Glutamatergic neuron (in vitro differentiated cells): ENCODE data around the gene CLEC12A. TPM values are rescaled to one million over a fixed set of nuclear protein-coding genes. Genes with fewer than 3 reads are reported as not detected.
"Not testable (repeated sequence)": the region's sequence is repeated elsewhere in the genome, so short reads cannot be mapped to it uniquely, and the experiment has no call there.

Source experiments
- DNase-seq: peaks from one replicate; pipeline ENCODE4 v3.0.0; 2022
- H3K27ac Mint-ChIP-seq: one replicate; pipeline ENCODE4 v1.8.0; 2020; ENCODE audit warnings: mild to moderate bottlenecking, mixed read lengths, inconsistent platforms; ENCODE audit not compliant: unreplicated experiment
- H3K27me3 Mint-ChIP-seq: one replicate; pipeline ENCODE4 v1.8.0; 2020; ENCODE audit warnings: mild to moderate bottlenecking, moderate library complexity, mixed read lengths, inconsistent platforms; ENCODE audit not compliant: unreplicated experiment
- H3K36me3 Mint-ChIP-seq: one replicate; pipeline ENCODE4 v1.8.0; 2020; ENCODE audit warnings: mild to moderate bottlenecking, mixed read lengths, inconsistent platforms; ENCODE audit not compliant: unreplicated experiment
- H3K4me1 Mint-ChIP-seq: one replicate; pipeline ENCODE4 v1.8.0; 2020; ENCODE audit warnings: mild to moderate bottlenecking, low read depth, mixed read lengths, inconsistent platforms; ENCODE audit not compliant: unreplicated experiment
- H3K4me3 Mint-ChIP-seq: one replicate; pipeline ENCODE4 v1.8.0; 2020; ENCODE audit warnings: mild to moderate bottlenecking, mixed read lengths, inconsistent platforms; ENCODE audit not compliant: unreplicated experiment
- H3K9me3 Mint-ChIP-seq: one replicate; pipeline ENCODE4 v1.8.0; 2020; ENCODE audit warnings: mild to moderate bottlenecking, moderate library complexity, mixed read lengths, inconsistent platforms; ENCODE audit not compliant: unreplicated experiment
- total RNA-seq: library from RNA; stranded (reverse); fragmentation: NEBNext Ultra II Directional; extraction: Animal tissue kit (Norgen Biotek cat#: 25700); gene quantifications from one replicate; pipeline ENCODE4 v1.2.1, GENCODE V29; 2021; ENCODE audit not compliant: unreplicated experiment
- TF ChIP-seq, protein P1 (sequence below): fragments of 200-600 bp; sonication (generic); IDR thresholded peaks from one replicate; pipeline ENCODE4 v1.5.0; 2021; ENCODE audit not compliant: partially characterized antibody, unreplicated experiment

The CLEC12A gene
- total RNA-seq, 1 donor from 2014 or later: not detected

DNA sequence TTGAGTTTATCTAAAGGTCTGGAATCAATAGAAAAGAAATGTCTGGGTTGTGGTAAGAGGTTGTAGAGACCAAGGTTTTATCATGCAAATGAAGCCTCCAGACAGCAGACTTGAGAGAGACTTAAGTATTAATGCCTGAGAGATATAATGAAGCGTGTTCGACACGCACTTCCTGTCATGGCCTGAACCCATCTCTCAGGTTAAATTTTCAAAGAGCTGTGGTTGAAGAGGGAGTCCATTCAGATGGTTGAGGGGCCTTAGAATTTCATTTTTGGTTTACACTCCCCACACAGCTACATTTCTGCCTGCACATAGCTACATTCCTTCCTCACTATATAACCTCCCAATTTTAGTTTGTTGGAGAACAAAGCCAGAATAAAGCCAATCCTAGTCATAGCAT lies 10.1 kb upstream of the CLEC12A start:
- no peaks in the 10 kb centered on the region for H3K27me3 Mint-ChIP-seq
- H3K4me1 Mint-ChIP-seq: peaks cover 9% of the 10 kb centered on the region
- H3K36me3 Mint-ChIP-seq: no peaks in the 10 kb centered on the region
- DNase-seq: no peak
- TF ChIP-seq, protein P1, sequence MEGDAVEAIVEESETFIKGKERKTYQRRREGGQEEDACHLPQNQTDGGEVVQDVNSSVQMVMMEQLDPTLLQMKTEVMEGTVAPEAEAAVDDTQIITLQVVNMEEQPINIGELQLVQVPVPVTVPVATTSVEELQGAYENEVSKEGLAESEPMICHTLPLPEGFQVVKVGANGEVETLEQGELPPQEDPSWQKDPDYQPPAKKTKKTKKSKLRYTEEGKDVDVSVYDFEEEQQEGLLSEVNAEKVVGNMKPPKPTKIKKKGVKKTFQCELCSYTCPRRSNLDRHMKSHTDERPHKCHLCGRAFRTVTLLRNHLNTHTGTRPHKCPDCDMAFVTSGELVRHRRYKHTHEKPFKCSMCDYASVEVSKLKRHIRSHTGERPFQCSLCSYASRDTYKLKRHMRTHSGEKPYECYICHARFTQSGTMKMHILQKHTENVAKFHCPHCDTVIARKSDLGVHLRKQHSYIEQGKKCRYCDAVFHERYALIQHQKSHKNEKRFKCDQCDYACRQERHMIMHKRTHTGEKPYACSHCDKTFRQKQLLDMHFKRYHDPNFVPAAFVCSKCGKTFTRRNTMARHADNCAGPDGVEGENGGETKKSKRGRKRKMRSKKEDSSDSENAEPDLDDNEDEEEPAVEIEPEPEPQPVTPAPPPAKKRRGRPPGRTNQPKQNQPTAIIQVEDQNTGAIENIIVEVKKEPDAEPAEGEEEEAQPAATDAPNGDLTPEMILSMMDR: no peak
- H3K9me3 Mint-ChIP-seq: no peaks in the 10 kb centered on the region
- H3K27ac Mint-ChIP-seq: no peak overlapping the region
- H3K4me3 Mint-ChIP-seq: no peak overlapping the region

DNA sequence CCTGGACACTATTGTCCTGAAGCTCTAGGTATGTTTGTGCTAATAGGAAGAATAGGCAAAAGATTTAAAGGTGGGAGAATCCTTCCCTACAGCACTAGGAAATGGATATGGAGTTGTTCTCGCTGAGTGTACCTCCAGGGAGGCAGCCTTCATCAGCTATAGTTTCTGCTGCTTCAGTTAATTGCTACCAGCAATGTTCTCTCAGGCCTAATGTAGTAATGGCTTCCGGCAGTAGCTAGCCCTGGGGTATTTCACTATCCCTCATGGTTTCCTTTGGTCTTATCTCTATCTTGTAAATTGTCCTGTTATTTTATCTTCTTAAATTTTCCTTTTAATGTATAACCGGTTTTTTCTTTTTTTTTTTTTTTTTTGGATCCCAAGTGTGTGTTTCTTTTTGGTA lies 9.3 kb upstream of the CLEC12A start:
- TF ChIP-seq, protein P1: no peak
- no peak overlapping the region for H3K4me3 Mint-ChIP-seq
- H3K27ac Mint-ChIP-seq: no peak overlapping the region
- H3K9me3 Mint-ChIP-seq: peaks cover 1% of the 10 kb centered on the region
- no peaks in the 10 kb centered on the region for H3K36me3 Mint-ChIP-seq
- peaks cover 9% of the 10 kb centered on the region for H3K4me1 Mint-ChIP-seq
- no peaks in the 10 kb centered on the region for H3K27me3 Mint-ChIP-seq
- DNase-seq: no peak

DNA sequence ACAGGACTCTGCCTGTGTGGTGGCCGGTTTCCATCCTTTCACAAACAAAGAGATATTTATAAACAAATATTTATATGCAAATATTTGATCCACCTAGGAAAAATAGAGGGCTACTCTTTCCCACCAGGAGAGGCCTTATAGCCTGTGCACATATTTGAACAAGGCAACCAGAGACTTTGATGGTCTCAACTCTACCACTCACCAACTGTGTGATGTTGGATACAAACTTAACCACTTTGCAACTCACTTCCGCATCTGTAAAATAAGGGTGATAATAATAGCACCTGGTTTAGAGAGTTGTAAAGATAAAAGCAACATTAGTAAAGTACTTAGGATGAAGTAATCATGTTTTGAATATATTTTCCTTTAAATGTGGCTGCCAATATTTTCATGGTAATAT lies 1.5 kb upstream of the CLEC12A start:
- DNase-seq: no peak
- no peaks in the 10 kb centered on the region for H3K36me3 Mint-ChIP-seq
- no peaks in the 10 kb centered on the region for H3K27me3 Mint-ChIP-seq

DNA sequence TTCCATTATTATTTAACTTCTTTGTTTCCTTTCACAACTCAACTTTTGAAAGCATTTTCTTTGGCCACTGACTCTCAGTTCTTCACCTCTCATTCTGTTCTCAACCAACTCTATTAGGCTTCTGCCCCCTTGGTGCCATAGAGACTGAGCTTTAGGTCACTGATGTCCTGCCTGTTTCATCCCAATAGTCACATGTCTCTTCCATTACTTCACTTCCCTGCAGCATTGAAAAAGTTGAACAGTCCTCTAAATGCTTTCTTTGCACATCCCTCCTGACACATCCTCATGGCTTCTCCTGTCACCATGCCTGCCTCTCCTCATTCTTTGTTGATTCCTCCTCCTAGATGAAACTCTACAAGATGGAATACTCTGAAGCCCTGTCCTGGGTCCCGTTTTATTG lies 2.7 kb downstream of the CLEC12A start:
- H3K27ac Mint-ChIP-seq: no peak overlapping the region
- H3K4me3 Mint-ChIP-seq: no peak overlapping the region
- no peaks in the 10 kb centered on the region for H3K27me3 Mint-ChIP-seq
- peaks cover 6% of the 10 kb centered on the region for H3K9me3 Mint-ChIP-seq
- DNase-seq: no peak
- peaks cover 12% of the 10 kb centered on the region for H3K36me3 Mint-ChIP-seq
- TF ChIP-seq, protein P1: no peak
- no peaks in the 10 kb centered on the region for H3K4me1 Mint-ChIP-seq

More for the DNA sequence above, 1.5 kb upstream of the CLEC12A start:
- H3K4me3 Mint-ChIP-seq: no peak overlapping the region
- no peak overlapping the region for H3K27ac Mint-ChIP-seq
- H3K9me3 Mint-ChIP-seq: peaks cover 1% of the 10 kb centered on the region
- TF ChIP-seq, protein P1: no peak
- no peaks in the 10 kb centered on the region for H3K4me1 Mint-ChIP-seq

DNA sequence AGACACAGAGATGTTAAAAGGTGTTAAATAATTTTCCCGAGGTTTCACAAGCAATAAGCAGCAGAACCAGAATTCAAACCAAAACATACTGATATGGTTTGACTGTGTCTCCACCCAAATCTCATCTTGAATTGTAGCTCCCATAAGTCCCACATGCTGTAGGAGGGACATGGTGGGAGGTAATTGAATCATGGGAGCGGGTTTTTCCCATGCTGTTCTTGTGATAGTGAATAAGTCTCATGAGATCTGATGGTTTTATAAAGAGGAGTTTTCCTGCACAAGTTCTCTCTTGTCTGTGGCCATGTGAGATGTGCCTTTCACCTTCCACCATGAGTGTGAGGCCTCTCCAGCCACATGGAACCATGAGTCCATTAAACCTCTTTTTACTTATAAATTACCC lies 3.5 kb downstream of the CLEC12A start:
- not testable (repeated sequence) for H3K4me3 Mint-ChIP-seq

DNA sequence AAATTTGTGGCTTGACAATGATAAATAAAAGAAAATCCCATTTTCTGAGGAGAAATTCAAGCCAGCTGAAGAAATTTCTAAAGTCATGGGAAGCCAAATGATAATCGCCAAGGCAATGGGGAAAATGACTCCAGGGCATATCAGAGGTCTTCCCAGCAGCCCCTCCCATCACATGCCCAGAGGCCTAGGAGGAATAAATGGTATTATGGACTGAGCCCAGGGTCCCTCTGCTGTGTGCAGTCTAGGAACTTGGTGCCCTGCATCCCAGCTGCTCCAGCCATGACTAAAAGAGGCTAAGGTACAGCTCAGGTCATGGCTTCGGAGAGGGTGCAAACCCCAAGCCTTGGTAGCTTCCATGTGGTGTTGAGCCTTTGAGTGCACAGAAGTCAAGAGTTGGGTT lies 4.4 kb downstream of the CLEC12A start:
- Mint-ChIP-seq H3K9me3 (peaks cover 6% of the 10 kb centered on the region), H3K27ac (no peak overlapping the region), H3K36me3 (peaks cover 12% of the 10 kb centered on the region), H3K4me1 (no peaks in the 10 kb centered on the region), H3K27me3 (no peaks in the 10 kb centered on the region), H3K4me3 (no peak overlapping the region)
- no peak for DNase-seq
- TF ChIP-seq, protein P1: no peak

More for the DNA sequence above, 3.5 kb downstream of the CLEC12A start:
- not testable (repeated sequence) for H3K27ac Mint-ChIP-seq, H3K4me1 Mint-ChIP-seq, DNase-seq, H3K27me3 Mint-ChIP-seq, H3K9me3 Mint-ChIP-seq
- peaks cover 12% of the 10 kb centered on the region for H3K36me3 Mint-ChIP-seq

DNA sequence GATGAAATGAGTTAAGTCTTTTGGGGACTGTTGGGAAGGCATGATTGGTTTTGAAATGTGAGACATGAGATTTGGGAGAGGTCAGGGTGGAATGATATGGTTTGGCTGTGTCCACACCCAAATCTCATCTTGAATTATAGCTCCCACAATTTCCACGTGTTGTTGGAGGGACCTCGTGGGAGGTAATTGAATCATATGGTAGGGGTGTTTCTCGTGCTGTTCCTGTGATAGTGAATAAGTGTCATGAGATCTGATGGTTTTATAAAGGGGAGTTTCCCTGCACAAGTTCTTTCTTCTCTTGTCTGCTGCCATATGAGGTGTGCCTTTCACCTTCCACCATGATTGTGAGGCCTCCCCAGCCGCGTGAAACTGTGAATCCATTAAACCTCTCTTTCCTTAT lies 5.4 kb downstream of the CLEC12A start:
- not testable (repeated sequence) for H3K9me3 Mint-ChIP-seq, H3K4me3 Mint-ChIP-seq, DNase-seq, H3K4me1 Mint-ChIP-seq, H3K27ac Mint-ChIP-seq, H3K27me3 Mint-ChIP-seq
- peaks cover 12% of the 10 kb centered on the region for H3K36me3 Mint-ChIP-seq
